PFSK-1 (cell line): Measurements from ENCODE around the gene INPP5F.

Experiments
- FOXP2 ChIP-seq: optimal IDR thresholded peaks from 2 replicates; pipeline ENCODE3; 2011; ENCODE audit warnings: borderline replicate concordance, control low read depth, inconsistent platforms; ENCODE audit not compliant: insufficient read depth; ENCODE audit errors: extremely low read length, extremely low read depth
- POLR2AphosphoS5 ChIP-seq: IDR thresholded peaks from 2 replicates; pipeline ENCODE4 v1.6.1; 2012; ENCODE audit warnings: low read depth, mild to moderate bottlenecking, control low read depth, low read length, moderate library complexity
- SIN3A ChIP-seq: IDR thresholded peaks from 2 replicates; pipeline ENCODE4 v1.6.1; 2012; ENCODE audit warnings: mild to moderate bottlenecking, low read length, moderate library complexity, borderline replicate concordance; ENCODE audit not compliant: insufficient read depth
- TAF1 ChIP-seq: IDR thresholded peaks from 2 replicates; pipeline ENCODE4 v1.6.1; 2012; ENCODE audit warnings: low read length, control low read depth, borderline replicate concordance; ENCODE audit not compliant: insufficient read depth
- TF ChIP-seq, protein P1 (sequence below), 2 experiments: IDR thresholded peaks; 2 replicates each; pipeline versions ENCODE4 v1.6.1 to v1.8.0; 2011 to 2012; ENCODE audit warnings: low read depth in 2 of 2, low read length in 2 of 2, control low read depth in 1 of 2, inconsistent platforms in 1 of 2, mild to moderate bottlenecking in 1 of 2, moderate library complexity in 1 of 2; ENCODE audit not compliant: insufficient read depth in 1 of 2

Gene INPP5F

DNA sequence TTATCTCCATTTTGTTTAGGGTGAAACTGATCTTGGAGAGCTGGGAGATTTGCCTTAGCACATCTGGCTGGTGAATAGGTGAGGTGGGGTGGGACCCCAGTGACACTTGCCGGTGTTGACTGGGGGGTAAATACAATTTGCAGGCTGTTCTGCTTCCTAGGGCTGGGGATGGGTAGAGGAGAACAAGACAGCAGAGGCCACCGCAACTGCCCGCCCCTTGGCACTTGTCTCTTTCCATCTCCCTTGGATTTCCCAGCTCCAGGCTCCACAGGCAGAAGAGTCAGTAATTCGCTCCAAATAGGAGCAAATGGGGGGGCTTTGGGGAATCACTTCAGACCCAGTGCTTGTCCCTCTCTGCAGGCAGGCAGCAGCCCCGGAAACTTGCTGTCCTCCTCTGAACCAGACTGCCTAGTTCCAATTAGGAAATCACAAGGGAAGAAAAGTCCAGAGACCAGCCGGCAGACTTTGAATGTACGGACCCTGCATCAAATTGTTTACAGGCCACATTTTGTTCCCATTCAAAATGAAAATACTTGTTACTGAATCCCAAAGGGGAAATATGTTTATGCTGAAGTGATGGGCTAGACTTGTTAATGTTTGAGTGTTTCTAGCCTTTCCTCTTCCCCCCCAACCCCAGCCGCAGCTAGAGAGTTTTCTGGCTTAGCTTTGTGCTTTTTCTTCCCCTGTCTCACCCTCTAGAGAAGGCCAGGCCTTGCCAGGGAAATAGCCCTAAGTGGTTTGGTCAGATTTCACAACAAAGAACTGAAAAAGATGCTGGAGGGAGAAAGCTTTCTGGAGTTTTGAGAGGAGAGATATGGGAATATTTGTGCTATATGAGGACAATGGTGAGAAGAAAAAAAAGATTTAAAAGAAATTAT lies 10.0 kb upstream of the INPP5F start:
- TF ChIP-seq SIN3A (no peak), FOXP2 (no peak), POLR2AphosphoS5 (no peak), TAF1 (no peak)
- TF ChIP-seq, protein P1, sequence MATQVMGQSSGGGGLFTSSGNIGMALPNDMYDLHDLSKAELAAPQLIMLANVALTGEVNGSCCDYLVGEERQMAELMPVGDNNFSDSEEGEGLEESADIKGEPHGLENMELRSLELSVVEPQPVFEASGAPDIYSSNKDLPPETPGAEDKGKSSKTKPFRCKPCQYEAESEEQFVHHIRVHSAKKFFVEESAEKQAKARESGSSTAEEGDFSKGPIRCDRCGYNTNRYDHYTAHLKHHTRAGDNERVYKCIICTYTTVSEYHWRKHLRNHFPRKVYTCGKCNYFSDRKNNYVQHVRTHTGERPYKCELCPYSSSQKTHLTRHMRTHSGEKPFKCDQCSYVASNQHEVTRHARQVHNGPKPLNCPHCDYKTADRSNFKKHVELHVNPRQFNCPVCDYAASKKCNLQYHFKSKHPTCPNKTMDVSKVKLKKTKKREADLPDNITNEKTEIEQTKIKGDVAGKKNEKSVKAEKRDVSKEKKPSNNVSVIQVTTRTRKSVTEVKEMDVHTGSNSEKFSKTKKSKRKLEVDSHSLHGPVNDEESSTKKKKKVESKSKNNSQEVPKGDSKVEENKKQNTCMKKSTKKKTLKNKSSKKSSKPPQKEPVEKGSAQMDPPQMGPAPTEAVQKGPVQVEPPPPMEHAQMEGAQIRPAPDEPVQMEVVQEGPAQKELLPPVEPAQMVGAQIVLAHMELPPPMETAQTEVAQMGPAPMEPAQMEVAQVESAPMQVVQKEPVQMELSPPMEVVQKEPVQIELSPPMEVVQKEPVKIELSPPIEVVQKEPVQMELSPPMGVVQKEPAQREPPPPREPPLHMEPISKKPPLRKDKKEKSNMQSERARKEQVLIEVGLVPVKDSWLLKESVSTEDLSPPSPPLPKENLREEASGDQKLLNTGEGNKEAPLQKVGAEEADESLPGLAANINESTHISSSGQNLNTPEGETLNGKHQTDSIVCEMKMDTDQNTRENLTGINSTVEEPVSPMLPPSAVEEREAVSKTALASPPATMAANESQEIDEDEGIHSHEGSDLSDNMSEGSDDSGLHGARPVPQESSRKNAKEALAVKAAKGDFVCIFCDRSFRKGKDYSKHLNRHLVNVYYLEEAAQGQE (IDR thresholded peaks at IDR 0.05; ENCODE audit: insufficient read depth in 1 of 2, low read depth in 2 of 2, low read length in 2 of 2), result no peak

DNA sequence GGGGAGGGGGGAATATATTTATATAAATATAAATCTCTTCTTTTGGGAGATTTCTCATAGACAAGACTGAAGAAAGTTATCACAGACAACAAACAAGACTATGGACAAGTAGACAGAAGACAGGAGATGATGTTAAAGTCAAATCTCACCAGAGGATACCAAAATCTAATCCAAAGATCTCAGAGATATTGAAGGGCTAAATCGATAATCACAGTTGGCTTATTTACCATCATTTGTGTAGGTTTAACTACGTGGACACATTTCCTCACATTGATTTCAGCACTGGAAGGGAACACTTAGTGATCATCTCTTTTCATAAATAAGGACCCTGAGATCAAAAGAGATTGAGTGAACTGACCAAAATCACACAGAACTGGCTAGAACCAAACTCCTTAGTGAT lies 2.7 kb upstream of the INPP5F start:
- no peak for TF ChIP-seq POLR2AphosphoS5
- TF ChIP-seq TAF1, result no peak
- TF ChIP-seq, protein P1 (IDR thresholded peaks at IDR 0.05; ENCODE audit: insufficient read depth in 1 of 2, low read depth in 2 of 2, low read length in 2 of 2), result no peak
- no peak for TF ChIP-seq SIN3A
- TF ChIP-seq FOXP2, result no peak

DNA sequence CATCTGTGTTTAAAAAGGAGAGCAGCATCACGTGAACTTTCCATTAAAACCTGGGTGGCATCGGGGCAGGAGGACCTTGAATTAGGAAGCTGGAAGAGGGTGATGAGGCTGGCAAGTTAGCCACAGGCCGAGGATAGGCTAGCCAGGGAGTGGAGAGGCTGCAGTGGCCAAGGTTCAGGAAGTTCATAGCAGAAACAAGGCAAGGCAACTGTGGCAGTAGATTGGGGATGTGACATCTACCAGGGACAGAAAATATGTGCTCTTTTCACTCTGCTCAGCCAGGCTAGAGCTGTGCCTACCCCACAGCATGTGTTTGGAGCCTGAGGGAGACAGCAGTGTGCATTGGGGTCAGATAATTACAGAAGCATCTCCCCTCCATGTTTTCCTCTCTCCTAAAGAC lies 2.2 kb upstream of the INPP5F start:
- no peak for TF ChIP-seq POLR2AphosphoS5
- TF ChIP-seq TAF1, result no peak
- TF ChIP-seq SIN3A, result no peak
- TF ChIP-seq, protein P1 (IDR thresholded peaks at IDR 0.05; ENCODE audit: insufficient read depth in 1 of 2, low read depth in 2 of 2, low read length in 2 of 2), result no peak
- TF ChIP-seq FOXP2, result no peak

DNA sequence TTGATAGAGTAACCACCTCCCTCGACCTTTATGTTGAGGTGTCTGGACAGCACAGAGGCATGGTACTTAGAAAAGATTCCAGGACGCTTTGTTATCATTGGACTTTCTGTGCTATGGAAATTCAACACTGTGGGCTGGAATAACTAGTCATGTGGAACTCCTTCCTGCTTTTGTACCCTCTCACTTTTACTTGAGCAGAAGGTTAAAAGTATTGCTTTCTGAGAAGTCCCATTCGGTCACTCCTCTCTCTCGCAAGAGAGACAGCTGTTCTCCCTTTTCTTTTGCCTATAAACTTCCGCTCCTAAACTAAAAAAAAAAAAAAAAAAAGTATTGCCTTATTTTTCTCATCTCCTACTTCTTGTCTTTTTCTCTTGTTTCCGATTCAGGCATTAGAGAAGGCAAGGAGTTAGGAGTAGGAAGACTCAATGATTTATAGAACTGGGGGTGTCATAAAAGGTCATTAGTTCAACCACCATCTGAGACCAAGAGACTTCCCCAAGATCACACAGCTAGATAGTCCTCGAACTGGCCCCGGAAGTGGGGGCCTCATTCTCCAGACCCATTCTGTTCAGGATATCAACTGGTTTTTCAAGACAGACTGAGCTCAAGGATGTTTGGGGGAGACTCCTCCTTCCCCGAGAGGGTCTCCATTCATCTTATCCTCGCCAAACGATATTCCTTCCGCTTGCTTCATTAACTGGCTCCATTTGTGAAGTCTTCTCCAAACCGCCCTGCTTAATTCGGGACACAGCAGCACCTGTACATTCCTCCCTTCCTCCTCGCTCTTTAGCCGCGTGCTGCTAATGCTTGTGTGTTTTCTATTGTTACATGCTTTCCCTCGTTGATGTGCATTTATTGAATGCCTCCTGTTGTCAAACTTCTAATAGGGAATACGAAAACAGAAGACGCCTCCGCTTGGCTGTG lies 995 bp upstream of the INPP5F start:
- TF ChIP-seq SIN3A (no peak), TAF1 (no peak), FOXP2 (no peak), POLR2AphosphoS5 (no peak)
- TF ChIP-seq, protein P1 (IDR thresholded peaks at IDR 0.05; ENCODE audit: insufficient read depth in 1 of 2, low read depth in 2 of 2, low read length in 2 of 2), result no peak
